Panc1 (cell line): ENCODE measurements around the gene ARMC2. TPM values are rescaled to one million over a fixed set of nuclear protein-coding genes. Genes with fewer than 3 reads are reported as not detected.

Source experiments
- ATAC-seq: fragments of 200-7000 bp; cut with Tn5 transposase; 2 replicates; pipeline ENCODE4 v1.9.1; 2020; ENCODE audit warnings: mild to moderate bottlenecking, moderate library complexity
- BruUV-seq: library from RNA; stranded (reverse); fragments of 400-500 nt; replicated peaks from 2 replicates; lab custom pipeline; 2021; lab: Mats Ljungman, UMichigan
- CTCF ChIA-PET: fragments of 300-600 bp; sonication (Branson Sonifier 250); formaldehyde crosslinking; loops from one replicate; lab custom pipeline; 2022; ENCODE audit warnings: antibody characterized with exemption; lab: Charles Lee
- POLR2A ChIA-PET: fragments of 300-600 bp; sonication (Branson Sonifier 250); formaldehyde crosslinking; loops from one replicate; lab custom pipeline; 2022; ENCODE audit warnings: antibody characterized with exemption; lab: Charles Lee
- DNase-seq: peaks from one replicate; pipeline ENCODE4 v3.0.0-alpha.2; 2010; ENCODE audit warnings: low read depth, low spot score
- H3K27ac ChIP-seq: 2 replicates; pipeline ENCODE4 v1.5.1; 2011; ENCODE audit warnings: mild to moderate bottlenecking, low read length, inconsistent platforms
- H3K27me3 ChIP-seq: fragments of 200-500 bp; sonication (Bioruptor generic); 2 replicates; pipeline ENCODE4 v1.6.0; 2014; ENCODE audit warnings: low read length, inconsistent platforms; ENCODE audit not compliant: control insufficient read depth, insufficient read depth
- H3K36me3 ChIP-seq: fragments of 200-500 bp; sonication (Bioruptor generic); 2 replicates; pipeline ENCODE4 v1.5.1; 2014; ENCODE audit warnings: inconsistent platforms, mild to moderate bottlenecking, low read length, moderate library complexity; ENCODE audit not compliant: control insufficient read depth, insufficient read depth
- H3K4me1 ChIP-seq: 2 replicates; pipeline ENCODE4 v1.5.1; 2011; ENCODE audit warnings: inconsistent platforms, mild to moderate bottlenecking, low read length, moderate library complexity; ENCODE audit not compliant: control insufficient read depth, insufficient read depth
- H3K4me3 ChIP-seq, 2 experiments: 2 replicates each; pipeline ENCODE4 v1.5.1; 2011 to 2012; ENCODE audit warnings: low read depth in 2 of 2, low read length in 2 of 2, mild to moderate bottlenecking in 2 of 2, inconsistent platforms in 1 of 2, moderate library complexity in 1 of 2
- H3K9me3 ChIP-seq: fragments of 200-500 bp; sonication (Bioruptor generic); 2 replicates; pipeline ENCODE4 v1.5.1; 2014; ENCODE audit warnings: low read depth, mild to moderate bottlenecking, inconsistent platforms, low read length, moderate library complexity; ENCODE audit not compliant: control insufficient read depth, insufficient read depth
- CTCF ChIP-seq: fragments of 450-650 bp; IDR thresholded peaks from 2 replicates; pipeline ENCODE4 v1.5.1; 2017; ENCODE audit warnings: mild to moderate bottlenecking
- POLR2AphosphoS5 ChIP-seq: IDR thresholded peaks from 2 replicates; pipeline ENCODE4 v1.6.1; 2012; ENCODE audit warnings: mild to moderate bottlenecking, low read depth, low read length, moderate library complexity
- REST ChIP-seq, 2 experiments: IDR thresholded peaks; 2 replicates each; pipeline ENCODE4 v1.6.1; 2011 to 2012; ENCODE audit warnings: low read depth in 2 of 2, control low read depth in 1 of 2, low read length in 1 of 2, mild to moderate bottlenecking in 1 of 2, moderate library complexity in 1 of 2; ENCODE audit not compliant: insufficient read depth in 1 of 2
- SIN3A ChIP-seq: IDR thresholded peaks from 2 replicates; pipeline ENCODE4 v1.6.1; 2012; ENCODE audit warnings: low read depth, mild to moderate bottlenecking, low read length, moderate library complexity, borderline replicate concordance; ENCODE audit not compliant: insufficient read depth
- TCF7L2 ChIP-seq: IDR thresholded peaks from 2 replicates; pipeline ENCODE4 v1.6.1; 2011; ENCODE audit warnings: mild to moderate bottlenecking, low read depth, low read length, inconsistent platforms
- in situ Hi-C: cut with HindIII; loops from 2 replicates; pipeline ENCODE4 v1.10.0; 2016; ENCODE audit warnings: low sequenced_read_pairs, low pct_unique_long_range_greater_than_20kb
- intact Hi-C: fragments of 100-400 bp; cut with micrococcal nuclease; formaldehyde crosslinking; loops from one replicate; pipeline ENCODE4 v1.10.0; 2022; ENCODE audit not compliant: unreplicated experiment
- total RNA-seq: library from RNA; stranded (reverse); gene quantifications from one replicate; pipeline ENCODE4 v1.2.1, GENCODE V29; 2021; ENCODE audit not compliant: unreplicated experiment

Gene ARMC2
- total RNA-seq, 1 experiment from 2014 or later, result 9.3 TPM

- DNase-seq (no peak), ATAC-seq (no peak)
- in situ Hi-C loops (no loop called here), intact Hi-C loops (no loop called here)
- no TSS peak for BruUV-seq
- no peak overlapping the region for H3K4me3 ChIP-seq
- H3K9me3 ChIP-seq, result no peaks in the 10 kb centered on the region
- TF ChIP-seq REST (IDR thresholded peaks at IDR 0.05; ENCODE audit: insufficient read depth in 1 of 2, low read depth in 2 of 2, low read length in 1 of 2), result no peak
- TF ChIP-seq POLR2AphosphoS5, result no peak
- no peak for TF ChIP-seq SIN3A
- no peak for TF ChIP-seq TCF7L2
- TF ChIP-seq CTCF, result no peak
- H3K36me3 ChIP-seq, result no peaks in the 10 kb centered on the region
- ChIA-PET POLR2A (no interaction called here), CTCF (no interaction called here)
- H3K27me3 ChIP-seq, result no peaks in the 10 kb centered on the region
- H3K4me1 ChIP-seq, result no peaks in the 10 kb centered on the region
- no peak overlapping the region for H3K27ac ChIP-seq
Measured at GRCh38 chr6:108897371-108897770, 49.1 kb downstream of the ARMC2 start.

GRCh38 chr6:108902382-108902792, 54.2 kb downstream of the ARMC2 start:
- in situ Hi-C loops, result no loop called here
- TF ChIP-seq CTCF (no peak), TCF7L2 (no peak), SIN3A (no peak), POLR2AphosphoS5 (no peak), REST (IDR thresholded peaks at IDR 0.05; ENCODE audit: insufficient read depth in 1 of 2, low read depth in 2 of 2, low read length in 1 of 2) (no peak)
- DNase-seq (no peak), ATAC-seq (no peak)
- intact Hi-C loops, result no loop called here
- CTCF ChIA-PET, result interaction anchor here (1.3 kb wide), 1 partner anchor 360 kb away, joined by 5 read pairs; no protein-coding TSS in a partner anchor
- no TSS peak for BruUV-seq
- Histone ChIP-seq H3K27ac (no peak overlapping the region), H3K4me3 (no peak overlapping the region), H3K27me3 (no peaks in the 10 kb centered on the region), H3K4me1 (no peaks in the 10 kb centered on the region), H3K36me3 (no peaks in the 10 kb centered on the region), H3K9me3 (no peaks in the 10 kb centered on the region)
- POLR2A ChIA-PET, result no interaction called here
